ENCODE measurements around the gene GJA4. TPM values are rescaled to one million over a fixed set of nuclear protein-coding genes. Genes with fewer than 3 reads are reported as not detected.
A peak's percentile ranks its signal among the peaks of the same experiment; 100 is the strongest.
"Not testable (repeated sequence)": the region's sequence is repeated elsewhere in the genome, so short reads cannot be mapped to it uniquely, and the experiment has no call there.

Gene GJA4
- total RNA-seq, 2 donors from 2014 or later: 41.3 to 64.2 TPM

DNA sequence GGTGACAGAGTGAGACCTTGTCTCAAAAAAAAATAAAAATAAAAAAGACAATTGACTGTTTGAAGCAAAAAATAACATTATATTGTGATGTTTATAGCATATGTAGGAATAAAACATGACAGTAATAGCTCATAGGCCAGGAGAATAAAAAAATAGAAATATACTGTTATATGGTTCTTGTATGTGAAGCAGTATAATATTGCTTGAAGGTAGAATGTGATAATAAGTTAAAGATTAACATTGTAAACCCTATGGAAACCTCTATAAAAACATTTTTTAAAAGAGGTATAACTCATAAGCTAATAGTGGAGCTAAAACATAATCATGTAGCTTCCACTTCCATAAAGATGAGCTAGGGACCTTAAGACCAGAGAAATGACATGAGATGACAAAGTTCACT lies 23.5 kb downstream of the GJA4 start:
- no peak for DNase-seq (ENCODE audit: low spot score)
- peaks cover 27 to 32% of the 10 kb centered on the region in 2 donors for H3K4me1 ChIP-seq (ENCODE audit: control insufficient read depth in 1 of 2, low read depth in 2 of 2)

DNA sequence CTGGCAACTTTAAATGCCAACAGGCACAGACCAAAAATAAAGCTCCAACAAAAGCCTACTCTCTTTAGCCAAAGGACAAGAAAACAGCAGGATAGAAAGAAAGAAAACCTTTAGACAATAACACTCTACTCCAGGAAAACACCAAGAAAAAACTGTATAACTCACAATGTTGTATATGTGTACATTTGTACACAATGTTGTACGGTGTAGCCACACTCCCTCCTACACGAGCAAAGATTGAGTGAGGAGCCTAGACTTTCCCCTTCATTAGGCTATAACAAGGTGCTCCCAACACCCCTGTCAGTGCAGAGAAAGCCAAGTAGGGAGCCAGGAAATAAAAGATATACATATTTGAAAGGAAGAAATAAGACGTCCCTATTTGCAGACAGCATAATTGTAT lies 24.0 kb downstream of the GJA4 start:
- H3K4me1 ChIP-seq (ENCODE audit: control insufficient read depth in 1 of 2, low read depth in 2 of 2): peaks cover 27 to 32% of the 10 kb centered on the region in 2 donors
- TF ChIP-seq, protein P1, sequence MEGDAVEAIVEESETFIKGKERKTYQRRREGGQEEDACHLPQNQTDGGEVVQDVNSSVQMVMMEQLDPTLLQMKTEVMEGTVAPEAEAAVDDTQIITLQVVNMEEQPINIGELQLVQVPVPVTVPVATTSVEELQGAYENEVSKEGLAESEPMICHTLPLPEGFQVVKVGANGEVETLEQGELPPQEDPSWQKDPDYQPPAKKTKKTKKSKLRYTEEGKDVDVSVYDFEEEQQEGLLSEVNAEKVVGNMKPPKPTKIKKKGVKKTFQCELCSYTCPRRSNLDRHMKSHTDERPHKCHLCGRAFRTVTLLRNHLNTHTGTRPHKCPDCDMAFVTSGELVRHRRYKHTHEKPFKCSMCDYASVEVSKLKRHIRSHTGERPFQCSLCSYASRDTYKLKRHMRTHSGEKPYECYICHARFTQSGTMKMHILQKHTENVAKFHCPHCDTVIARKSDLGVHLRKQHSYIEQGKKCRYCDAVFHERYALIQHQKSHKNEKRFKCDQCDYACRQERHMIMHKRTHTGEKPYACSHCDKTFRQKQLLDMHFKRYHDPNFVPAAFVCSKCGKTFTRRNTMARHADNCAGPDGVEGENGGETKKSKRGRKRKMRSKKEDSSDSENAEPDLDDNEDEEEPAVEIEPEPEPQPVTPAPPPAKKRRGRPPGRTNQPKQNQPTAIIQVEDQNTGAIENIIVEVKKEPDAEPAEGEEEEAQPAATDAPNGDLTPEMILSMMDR (IDR thresholded peaks at IDR 0.05): no peak
- H3K27ac ChIP-seq: peak overlapping the region; percentile 27 to 68
- H3K27me3 ChIP-seq (replicated peaks; ENCODE audit: insufficient read depth): no peaks in the 10 kb centered on the region
- no peak for ATAC-seq (ENCODE audit: insufficient number of reproducible peaks, low FRiP score, low read depth)
- no peaks in the 10 kb centered on the region for H3K36me3 ChIP-seq
- peak overlapping the region; percentile 12 for H3K4me3 ChIP-seq
- no peaks in the 10 kb centered on the region for H3K9me3 ChIP-seq
- no peak for DNase-seq (ENCODE audit: low spot score)

More for the DNA sequence above, 23.5 kb downstream of the GJA4 start:
- Histone ChIP-seq H3K27me3 (replicated peaks; ENCODE audit: insufficient read depth) (no peaks in the 10 kb centered on the region), H3K27ac (peak overlapping the region; percentile 27 to 68), H3K4me3 (peak overlapping the region; percentile 12), H3K9me3 (no peaks in the 10 kb centered on the region), H3K36me3 (no peaks in the 10 kb centered on the region)
- TF ChIP-seq, protein P1 (IDR thresholded peaks at IDR 0.05): no peak
- no peak for ATAC-seq (ENCODE audit: insufficient number of reproducible peaks, low FRiP score, low read depth)

DNA sequence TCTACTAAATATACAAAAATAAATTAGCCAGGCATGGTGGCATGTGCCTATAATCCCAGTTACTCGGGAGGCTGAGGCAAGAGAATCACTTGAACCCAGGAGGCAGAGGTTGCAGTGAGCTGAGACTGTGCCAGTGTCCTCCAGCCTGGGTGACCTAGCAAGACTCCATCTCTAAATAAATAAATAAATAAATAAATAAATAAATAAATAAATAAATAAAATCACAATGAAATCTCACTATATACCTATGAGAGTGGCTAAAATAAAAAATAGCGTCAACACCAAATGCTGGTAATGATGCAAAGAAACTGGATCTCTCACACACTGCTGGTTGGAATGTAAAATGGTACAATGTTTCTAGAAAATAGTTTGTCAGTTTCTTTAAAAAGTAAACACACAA lies 26.1 kb downstream of the GJA4 start:
- DNase-seq (ENCODE audit: low spot score); H3K27ac ChIP-seq; H3K27me3 ChIP-seq (replicated peaks; ENCODE audit: insufficient read depth); H3K36me3 ChIP-seq; ATAC-seq (ENCODE audit: insufficient number of reproducible peaks, low FRiP score, low read depth); H3K4me3 ChIP-seq; H3K9me3 ChIP-seq: not testable (repeated sequence)
- peaks cover 27 to 32% of the 10 kb centered on the region in 2 donors for H3K4me1 ChIP-seq (ENCODE audit: control insufficient read depth in 1 of 2, low read depth in 2 of 2)

DNA sequence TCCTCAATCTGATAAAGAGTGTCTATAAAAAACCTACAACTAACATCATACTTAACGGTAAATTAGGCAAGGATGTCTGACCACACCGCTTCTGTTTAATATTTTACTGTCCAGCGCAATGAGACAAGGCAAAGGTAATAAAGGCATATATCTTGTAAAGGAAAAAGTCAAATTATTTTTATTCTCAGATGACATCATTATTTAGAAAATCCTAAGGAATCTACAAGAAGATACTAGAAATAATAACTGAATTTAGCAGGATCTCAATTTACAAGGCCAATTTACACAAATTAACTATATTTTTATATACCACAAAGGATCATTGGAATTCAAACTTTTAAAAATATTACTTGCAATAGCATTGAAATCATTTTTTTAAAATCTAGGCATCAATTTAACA lies 29.4 kb downstream of the GJA4 start:
- TF ChIP-seq, protein P1 (IDR thresholded peaks at IDR 0.05): no peak

DNA sequence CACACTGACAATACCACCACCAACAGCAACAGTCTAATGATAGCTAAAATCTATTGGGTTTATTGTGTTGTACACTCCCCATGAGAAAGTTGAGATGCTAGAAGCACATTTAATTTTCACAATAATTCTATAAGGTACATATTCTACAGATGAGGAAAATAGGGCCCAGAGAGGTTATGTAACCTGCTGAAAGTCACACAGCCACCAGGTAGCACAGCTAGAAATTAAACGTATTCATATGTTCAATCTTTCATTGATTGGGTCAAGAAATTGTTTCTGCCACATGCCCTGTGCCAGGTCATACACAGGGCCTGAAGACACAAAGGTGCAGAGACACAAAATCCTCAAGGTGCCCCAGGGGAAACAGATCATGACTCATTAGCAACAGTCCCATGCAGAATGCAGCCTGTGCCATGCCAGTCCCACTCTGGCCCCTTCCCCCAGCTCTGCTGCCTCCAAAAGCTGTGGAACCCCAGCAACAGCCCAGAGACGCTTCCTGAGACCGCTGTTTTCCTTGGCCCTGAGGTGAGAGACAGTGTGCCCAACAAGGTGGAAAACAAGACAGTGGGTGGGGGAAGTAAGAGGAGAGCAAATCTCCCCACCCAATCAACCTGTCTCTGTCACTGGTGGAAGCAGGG lies 32.1 kb downstream of the GJA4 start:
- no peak for ATAC-seq (ENCODE audit: insufficient number of reproducible peaks, low FRiP score, low read depth)
- TF ChIP-seq, protein P1 (IDR thresholded peaks at IDR 0.05): no peak
- H3K27me3 ChIP-seq (replicated peaks; ENCODE audit: insufficient read depth): no peaks in the 10 kb centered on the region
- peak overlapping the region; percentile 60 to 81 for H3K27ac ChIP-seq
- no peaks in the 10 kb centered on the region for H3K9me3 ChIP-seq
- H3K4me3 ChIP-seq: peak overlapping the region; percentile 43
- peaks cover 14 to 48% of the 10 kb centered on the region in 2 donors for H3K4me1 ChIP-seq (ENCODE audit: control insufficient read depth in 1 of 2, low read depth in 2 of 2)
- DNase-seq (ENCODE audit: low spot score): no peak
- H3K36me3 ChIP-seq: no peaks in the 10 kb centered on the region

More for the DNA sequence above, 29.4 kb downstream of the GJA4 start:
- no peak for DNase-seq (ENCODE audit: low spot score)
- Histone ChIP-seq H3K4me1 (ENCODE audit: control insufficient read depth in 1 of 2, low read depth in 2 of 2) (peaks cover 9 to 34% of the 10 kb centered on the region in 2 donors), H3K27ac (no peak overlapping the region), H3K9me3 (no peaks in the 10 kb centered on the region), H3K27me3 (replicated peaks; ENCODE audit: insufficient read depth) (no peaks in the 10 kb centered on the region), H3K36me3 (no peaks in the 10 kb centered on the region), H3K4me3 (no peak overlapping the region)
- ATAC-seq (ENCODE audit: insufficient number of reproducible peaks, low FRiP score, low read depth): no peak

Data from thoracic aorta (tissue), 2 donors.